Measurements from ENCODE around the gene FAM78A.
"Not testable (repeated sequence)": the region's sequence is repeated elsewhere in the genome, so short reads cannot be mapped to it uniquely, and the experiment has no call there.

The FAM78A gene

GRCh38 chr9:131236161-131236560 lies 40.1 kb downstream of the FAM78A start:
- no peak for DNase-seq

GRCh38 chr9:131235480-131235851 lies 40.8 kb downstream of the FAM78A start:
- DNase-seq = no peak

GRCh38 chr9:131234799-131235479 lies 41.4 kb downstream of the FAM78A start:
- no peak for DNase-seq

GRCh38 chr9:131233995-131234394 lies 42.3 kb downstream of the FAM78A start:
- no peak for DNase-seq

- no peak for DNase-seq
These were observed 42.8 kb downstream of the FAM78A start for GRCh38 chr9:131233556-131233955.

GRCh38 chr9:131228988-131229387 lies 47.3 kb downstream of the FAM78A start:
- no peak for DNase-seq

GRCh38 chr9:131227959-131228460 lies 48.3 kb downstream of the FAM78A start:
- no peak for DNase-seq

GRCh38 chr9:131227112-131227958 lies 49.0 kb downstream of the FAM78A start:
- DNase-seq = peak; percentile 3

GRCh38 chr9:131226226-131226625 lies 50.1 kb downstream of the FAM78A start:
- DNase-seq = no peak

GRCh38 chr9:131222460-131222859 lies 53.9 kb downstream of the FAM78A start:
- DNase-seq = no peak

- no peak for DNase-seq
These were observed 55.8 kb downstream of the FAM78A start for GRCh38 chr9:131220485-131220884.

GRCh38 chr9:131218370-131218769 lies 57.9 kb downstream of the FAM78A start:
- DNase-seq = no peak

GRCh38 chr9:131217331-131218031 lies 58.8 kb downstream of the FAM78A start:
- DNase-seq = no peak

GRCh38 chr9:131216806-131217205 lies 59.5 kb downstream of the FAM78A start:
- DNase-seq = no peak

GRCh38 chr9:131214876-131215275 lies 61.4 kb downstream of the FAM78A start:
- DNase-seq = no peak

GRCh38 chr9:131214286-131214856 lies 61.9 kb downstream of the FAM78A start:
- no peak for DNase-seq

GRCh38 chr9:131211920-131212319 lies 64.4 kb downstream of the FAM78A start:
- DNase-seq = not testable (repeated sequence)

Data from NCI-H1436 (cell line).